ENCODE data around the gene PIEZO2.

Gene PIEZO2

DNA sequence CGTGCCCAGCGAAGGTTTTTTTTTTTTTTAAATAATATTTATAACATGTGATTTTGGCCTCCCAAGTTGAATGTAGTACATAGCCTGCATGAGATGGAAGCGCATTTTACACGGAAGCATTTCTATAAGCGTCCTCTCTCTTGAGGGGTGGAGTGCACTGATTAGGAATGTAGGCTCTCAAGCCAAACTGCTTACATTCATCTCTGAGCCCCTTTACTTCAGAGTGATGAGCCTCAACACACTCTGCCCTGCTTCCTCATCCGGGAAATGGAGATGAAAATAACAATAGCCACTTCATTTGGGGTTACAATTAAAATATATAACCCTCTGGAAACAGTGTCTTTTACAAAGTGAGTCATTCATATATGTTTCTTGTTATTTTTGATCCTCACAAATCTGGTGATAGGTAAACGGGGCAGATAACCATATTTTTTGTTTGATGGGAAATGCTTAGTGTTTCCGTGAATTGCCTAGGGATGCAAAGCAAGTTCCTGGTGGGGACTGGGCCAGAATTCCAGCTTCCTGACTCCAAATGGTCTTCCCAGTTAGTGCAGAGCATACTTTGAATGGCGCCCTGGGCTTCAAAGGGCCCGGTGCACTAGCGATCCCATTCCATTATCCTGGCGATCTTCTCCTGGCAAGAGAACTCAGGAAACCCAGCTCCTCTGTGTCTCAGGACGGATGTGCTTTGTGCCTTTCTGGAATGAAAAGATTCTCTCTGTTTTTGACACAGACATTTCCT lies 124.3 kb downstream of the PIEZO2 start:
- DNase-seq = no peak
- no peak for ATAC-seq

DNA sequence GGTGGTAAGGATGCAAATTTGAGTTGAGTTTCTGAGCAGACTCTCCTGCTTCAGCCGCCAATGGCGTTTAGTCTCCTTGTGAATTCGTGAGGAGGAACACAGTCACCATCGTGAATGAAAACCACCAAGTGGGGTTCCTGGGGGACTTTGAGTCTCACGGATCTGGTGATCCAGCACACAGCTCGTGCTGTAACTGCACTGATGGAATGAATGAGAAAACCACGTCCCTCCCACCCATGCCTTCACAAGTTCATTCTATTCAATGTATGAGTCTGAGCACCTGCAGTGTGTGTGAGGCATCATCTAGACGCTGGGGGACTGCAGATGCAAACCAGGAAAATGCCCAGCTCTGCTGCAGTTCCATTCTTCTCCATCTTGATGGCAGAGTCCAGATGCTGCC lies 127.9 kb downstream of the PIEZO2 start:
- no peak for DNase-seq
- ATAC-seq = no peak

DNA sequence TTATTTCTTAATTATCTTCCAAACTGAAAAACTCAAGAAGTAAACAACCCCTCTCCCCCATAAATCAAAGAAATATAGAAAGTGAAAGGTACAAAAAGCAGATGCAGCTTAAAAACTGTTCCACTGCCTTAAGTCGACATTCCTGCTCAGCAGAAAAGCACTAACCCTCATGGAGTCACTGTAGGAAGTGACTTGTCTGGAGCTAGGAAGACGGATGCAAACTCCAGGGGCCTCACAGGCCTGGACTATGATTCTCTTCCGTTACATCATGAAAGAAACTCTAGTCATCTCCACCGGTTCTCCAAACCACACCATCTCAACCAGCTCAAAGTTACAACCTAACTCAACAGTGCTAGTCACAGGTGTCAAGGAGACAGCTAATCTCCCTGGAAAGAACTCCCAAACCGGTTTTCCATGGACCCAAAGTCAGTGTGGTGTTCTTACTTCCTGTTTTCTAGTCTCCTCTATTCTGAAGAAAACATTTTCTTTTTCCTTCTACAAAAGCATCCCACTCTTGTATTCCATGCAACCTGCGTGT lies 128.4 kb downstream of the PIEZO2 start:
- DNase-seq (no peak), ATAC-seq (no peak)

DNA sequence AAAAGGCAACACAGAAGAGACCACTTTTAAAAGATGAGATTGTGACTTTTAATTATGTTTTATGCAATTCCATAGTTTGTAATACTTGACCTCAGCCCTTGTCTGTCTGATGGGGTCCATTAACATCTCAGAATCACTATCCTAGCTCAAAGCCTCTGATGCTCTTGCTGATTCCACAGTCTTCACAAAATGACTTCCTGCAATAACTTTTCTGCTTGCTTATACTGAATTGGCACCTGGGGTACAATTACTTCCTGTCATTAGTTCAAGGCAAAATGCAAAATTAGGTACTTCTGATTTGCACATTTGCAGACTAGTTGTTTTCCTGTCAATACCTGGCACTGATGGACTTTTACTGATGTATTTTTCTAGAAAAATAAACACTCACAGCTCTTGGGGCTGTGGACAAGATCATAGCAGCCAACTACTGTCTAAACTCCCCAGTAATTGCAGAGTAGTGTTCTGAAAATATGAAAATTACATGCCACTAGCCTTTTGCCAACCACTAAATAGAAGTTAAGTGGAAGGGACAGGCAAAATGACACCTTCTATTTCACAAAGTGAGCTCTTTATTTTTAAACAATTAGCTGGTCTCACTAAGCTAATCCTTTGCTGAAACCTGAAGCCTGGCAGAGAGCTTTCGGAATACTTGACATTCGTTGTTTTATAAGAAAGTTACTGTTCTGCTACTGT lies 129.1 kb downstream of the PIEZO2 start:
- DNase-seq (no peak), ATAC-seq (no peak)

DNA sequence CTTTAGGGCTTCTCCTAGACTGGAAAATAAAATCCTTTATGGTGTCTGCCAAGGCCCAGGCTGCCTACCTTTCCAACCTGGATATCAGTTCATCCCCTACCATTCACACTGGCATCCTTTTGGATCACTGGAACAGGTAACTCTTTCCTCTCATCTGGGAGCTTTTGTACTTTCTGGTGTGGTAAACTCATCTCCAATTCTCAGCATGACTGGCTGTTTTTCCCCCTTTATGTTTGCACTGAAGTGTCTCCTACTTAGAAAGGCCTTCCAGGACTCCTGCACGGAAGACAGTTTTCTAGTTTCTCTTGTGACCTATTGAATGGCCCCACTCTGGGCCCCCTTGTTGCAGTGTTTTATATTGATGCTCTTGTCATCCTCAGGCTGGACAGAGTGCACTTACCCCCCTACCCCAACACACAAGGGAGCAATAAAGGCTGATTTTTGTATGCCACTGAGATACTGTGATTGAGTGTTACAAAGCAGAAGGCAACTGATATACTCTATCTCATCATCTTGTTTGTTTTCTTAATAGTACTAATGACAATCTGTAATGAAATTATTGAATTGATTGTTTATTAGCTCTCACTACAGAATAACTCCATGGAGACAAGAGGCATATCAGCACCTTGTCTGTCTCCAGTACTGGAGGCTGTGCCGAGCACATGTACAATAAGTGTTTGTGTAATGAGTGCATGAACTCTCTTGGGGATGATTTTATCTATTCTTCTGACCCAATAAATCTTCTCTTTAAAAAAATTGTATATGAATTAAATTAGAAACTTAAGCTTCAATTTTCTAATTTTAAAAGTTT lies 129.9 kb downstream of the PIEZO2 start:
- DNase-seq = no peak
- ATAC-seq = no peak

DNA sequence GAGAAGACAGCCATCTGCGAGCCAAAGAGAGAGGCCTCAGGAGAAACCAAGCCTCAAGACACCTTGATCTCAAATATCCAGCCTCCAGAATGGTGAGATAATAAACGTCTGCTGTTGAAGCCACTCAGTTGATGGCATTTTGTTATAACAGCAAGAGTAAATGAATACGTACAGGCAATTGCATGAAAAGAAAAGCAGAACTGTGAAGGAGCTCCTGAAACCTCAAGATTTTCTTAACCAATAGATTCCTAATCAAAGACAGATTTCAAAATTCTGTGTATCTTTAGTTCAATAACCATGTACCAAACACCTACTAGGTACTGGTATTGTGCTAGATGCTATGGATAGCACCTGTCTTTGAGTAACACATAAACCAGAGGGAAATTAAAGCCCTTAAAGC lies 139.5 kb downstream of the PIEZO2 start:
- ATAC-seq (no peak), DNase-seq (no peak)

DNA sequence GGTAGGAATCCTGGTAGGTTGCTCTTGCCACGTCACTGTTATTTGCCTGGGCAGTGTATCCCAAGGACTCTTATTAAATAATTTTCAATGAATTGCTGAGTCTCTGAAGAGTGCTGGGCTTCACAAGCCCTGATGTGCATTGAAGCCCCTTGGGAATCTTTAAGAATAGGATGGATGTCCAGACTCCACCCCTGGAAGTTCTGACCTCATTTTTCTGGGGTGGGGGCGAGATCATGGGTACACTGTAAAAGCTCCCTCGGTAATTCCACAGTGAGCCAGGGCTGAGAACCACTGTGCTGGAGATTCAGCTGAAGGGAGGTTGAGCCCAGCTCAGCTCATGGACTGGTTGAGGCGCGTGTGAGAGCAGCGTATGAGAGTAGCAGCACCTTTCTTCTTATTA lies 140.2 kb downstream of the PIEZO2 start:
- DNase-seq = no peak
- ATAC-seq = no peak

DNA sequence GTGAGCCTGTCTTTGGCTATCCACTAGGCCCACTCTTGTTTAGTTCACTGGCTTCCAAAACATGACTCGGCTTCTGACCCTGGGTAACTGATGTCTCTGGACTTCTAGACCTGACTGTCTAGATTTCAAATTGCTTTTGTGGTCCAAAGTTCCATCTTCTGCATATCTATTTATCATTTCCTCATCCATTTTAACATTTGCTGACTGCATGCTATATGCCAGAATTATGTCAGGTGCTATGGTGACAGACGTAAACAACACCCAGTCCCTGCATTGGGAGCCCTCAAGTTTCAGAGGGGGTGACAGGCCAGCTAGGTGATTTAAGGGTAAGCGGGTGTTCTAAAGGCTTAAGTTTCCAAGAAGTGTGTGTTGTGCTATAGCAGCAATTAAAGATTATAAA lies 140.9 kb downstream of the PIEZO2 start:
- ATAC-seq (no peak), DNase-seq (no peak)

DNA sequence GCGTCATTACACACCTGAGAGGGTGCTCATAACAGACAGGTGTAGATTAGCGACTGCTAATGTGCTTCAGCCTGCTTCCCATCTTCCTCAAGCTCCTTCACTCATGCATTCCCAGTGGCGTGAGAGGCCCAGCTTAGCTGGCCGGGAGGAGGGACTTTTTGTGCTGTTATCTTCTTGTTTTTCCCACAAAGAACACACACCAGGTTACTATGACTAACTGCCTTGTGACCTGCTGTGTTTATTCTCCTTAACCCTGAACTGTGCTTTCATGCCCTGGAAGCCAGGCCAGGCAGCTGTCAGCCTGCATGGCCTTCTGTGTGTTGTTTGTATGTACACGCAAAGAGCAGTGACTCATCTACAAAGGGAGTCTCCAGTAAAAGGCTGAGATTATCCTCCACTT lies 143.8 kb downstream of the PIEZO2 start:
- ATAC-seq = no peak
- no peak for DNase-seq

DNA sequence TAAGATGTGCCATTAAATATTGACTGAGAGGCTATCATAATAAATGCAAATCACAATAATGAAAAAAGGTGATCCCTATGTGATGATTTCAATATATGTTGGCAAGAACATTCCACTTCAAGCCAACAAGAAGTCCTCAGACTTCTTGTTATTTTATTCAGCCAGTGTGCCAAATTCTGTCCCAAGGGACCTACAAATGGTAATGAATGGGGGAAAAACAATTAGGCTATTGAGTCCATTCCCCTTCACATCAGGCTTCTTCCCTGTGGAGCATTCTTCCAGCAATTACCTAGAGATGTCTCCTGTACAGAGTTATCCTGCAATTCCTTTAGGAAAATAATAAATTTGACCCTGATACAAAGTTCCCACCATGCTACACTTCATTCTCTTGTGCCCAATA lies 144.4 kb downstream of the PIEZO2 start:
- DNase-seq (no peak), ATAC-seq (no peak)

DNA sequence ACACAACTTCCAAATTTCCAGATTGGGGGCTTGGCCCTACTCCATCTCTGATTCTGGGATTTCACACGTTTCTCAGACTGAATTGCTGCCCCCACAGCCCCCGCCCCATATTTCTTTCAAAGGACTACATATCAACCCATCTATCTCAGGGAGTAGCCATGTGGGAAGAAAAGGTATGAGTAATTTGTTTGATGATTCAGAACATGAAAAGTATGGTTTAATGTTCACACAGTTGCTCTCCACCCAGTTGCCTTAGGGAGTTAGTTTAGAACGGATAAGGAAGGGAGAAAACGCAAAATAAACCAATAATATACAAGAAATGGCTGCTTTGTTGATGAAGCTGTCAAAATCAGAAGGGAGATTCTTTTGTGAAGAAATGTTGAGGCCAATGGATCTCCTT lies 145.1 kb downstream of the PIEZO2 start:
- no peak for DNase-seq

DNA sequence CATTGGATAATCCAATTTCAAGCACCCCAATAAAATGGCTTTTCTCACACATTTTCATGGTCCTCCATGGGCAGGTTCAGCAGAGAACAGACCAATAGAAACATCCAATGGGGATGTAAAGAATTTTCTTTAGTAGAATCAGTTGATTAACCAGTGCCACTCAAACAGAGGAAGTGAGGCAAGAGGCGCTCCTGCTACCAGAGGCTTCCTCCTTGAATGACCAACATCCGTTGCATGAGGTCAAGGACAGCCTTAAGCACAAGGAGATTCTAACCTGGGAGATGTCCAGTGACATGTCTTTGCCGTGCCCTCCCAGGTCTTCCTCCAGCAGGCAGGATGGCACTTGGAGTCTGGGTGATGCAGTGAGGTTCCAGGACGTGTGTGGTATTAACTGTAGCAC lies 146.6 kb downstream of the PIEZO2 start:
- DNase-seq (no peak), ATAC-seq (no peak)

More for the DNA sequence above, 145.1 kb downstream of the PIEZO2 start:
- no peak for ATAC-seq

DNA sequence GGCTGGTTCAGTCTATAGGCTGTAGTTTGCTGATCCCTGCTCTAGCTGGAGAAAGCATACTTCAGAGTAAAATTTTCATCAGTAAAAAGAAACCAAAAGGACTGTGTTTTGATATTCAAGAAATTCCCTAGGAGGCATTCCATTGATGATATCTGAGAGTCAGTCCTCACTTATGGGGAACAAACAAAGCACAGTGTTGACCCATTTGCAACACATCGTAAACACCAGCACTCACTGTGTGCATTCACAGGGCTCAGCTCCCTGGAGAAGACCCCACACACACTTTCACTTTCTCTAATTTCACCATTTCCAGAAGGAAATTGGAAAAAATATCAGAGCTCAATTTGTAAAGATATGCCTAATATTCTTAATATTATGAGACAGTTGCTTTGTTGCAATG lies 147.1 kb downstream of the PIEZO2 start:
- no peak for ATAC-seq
- DNase-seq = no peak

DNA sequence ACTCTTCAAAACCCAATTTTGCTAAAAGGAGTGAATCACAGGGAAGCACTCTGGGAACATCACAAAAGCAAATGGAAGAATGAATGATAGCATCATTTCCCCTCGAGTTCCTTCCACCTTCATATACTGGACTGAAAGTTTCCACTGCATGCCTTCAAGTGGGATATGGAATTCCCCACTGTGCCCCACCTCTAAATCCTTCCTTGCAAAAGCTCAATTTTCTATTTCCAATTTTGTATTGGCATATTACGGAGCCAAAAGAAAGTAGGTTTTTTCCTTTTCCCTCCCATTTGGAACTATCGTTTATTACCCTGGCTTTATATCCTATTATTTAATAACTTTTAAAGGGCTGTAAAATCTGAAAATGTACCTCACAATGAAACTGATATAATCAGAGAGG lies 149.3 kb downstream of the PIEZO2 start:
- ATAC-seq (no peak), DNase-seq (no peak)

DNA sequence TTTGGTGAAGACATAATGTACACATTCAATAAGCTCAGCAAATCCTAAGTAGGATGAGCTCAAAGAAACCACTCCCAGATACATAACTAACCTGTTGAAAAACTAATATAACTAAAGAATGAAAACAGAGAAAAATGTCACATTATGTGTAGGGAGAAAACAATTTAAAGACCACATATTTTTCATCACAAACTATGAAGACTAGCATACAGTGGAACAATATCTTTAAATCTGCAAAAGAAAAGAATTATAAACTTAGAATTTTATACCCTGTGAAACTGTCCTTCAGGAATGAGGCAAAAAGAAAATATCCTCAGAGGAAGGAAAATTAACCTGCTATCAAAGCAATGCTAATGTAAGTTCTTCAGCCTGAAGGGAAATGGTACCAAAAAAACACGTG lies 151.5 kb downstream of the PIEZO2 start:
- ATAC-seq = no peak
- no peak for DNase-seq

DNA sequence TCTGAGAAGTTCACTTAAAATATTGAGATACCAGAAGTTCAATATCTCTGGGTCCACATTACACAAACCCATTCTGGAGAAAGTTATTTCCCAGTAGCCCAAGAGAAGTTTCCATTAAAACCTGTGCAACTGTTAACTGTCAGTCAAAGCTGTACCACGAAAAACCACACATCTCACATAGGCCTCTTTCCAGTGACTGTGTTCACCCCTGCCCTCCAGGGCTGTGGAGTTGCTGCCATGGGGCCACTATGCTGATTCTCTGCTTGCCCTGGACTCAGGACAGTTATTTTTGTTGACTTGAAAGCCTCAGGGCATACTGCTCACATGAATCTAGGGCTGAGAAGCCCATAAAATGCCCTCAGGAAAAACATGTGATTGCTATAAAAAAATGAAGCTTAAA lies 153.8 kb downstream of the PIEZO2 start:
- no peak for ATAC-seq
- no peak for DNase-seq

DNA sequence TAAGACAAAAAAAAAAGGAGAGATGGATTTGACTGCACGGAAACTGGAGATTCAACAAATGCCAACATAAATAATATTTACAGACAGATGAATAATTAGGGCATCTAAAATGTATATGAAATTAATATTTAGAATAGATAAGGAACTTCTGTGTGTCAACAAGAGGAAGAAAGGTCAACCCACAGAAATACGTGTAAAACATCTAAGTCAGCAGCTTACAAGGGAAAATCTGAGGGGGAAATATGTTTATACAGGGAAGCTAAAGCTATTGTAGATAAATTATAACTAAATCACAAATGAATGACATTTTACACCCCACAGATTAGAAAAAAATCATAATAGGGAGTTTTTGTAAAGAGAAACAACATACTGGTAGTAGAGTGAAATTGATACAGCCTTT lies 159.9 kb downstream of the PIEZO2 start:
- ATAC-seq (no peak), DNase-seq (no peak)

DNA sequence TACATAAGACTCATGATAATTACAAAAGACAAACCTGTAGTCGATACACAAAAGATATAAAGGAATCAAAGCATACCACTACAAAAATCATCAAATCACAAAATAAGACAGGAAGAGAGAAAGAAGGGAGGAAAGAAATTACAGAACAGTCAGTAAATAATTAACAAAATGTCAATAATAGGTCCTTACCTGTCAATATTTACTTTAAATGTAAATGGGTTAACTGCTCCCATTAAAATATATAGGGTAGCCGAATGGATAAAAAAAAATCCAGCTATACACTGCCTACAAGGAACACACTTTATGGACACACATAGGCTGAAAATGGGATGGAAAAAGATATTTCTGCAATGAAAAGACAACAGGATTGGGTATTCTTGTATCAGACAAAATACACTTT lies 163.7 kb downstream of the PIEZO2 start:
- ATAC-seq = no peak
- DNase-seq = no peak

DNA sequence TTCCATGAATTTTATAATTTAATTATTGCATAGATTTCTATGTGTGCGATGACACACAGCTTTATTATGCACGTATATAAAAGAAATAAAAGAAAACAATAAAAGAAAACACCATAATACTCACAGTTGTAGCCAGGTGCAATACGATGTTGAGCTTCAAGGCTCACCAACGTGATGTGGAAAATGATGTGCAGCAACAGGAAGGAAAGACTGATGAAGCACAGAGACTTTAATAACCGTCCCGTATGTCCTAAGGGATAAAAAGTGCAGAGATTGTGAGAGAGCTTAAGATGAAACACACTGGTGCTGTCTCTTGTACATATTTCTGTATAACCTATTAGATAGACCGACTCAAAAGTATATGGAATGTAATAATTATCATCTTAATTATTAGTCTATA lies 170.0 kb downstream of the PIEZO2 start:
- DNase-seq (no peak), ATAC-seq (no peak)

DNA sequence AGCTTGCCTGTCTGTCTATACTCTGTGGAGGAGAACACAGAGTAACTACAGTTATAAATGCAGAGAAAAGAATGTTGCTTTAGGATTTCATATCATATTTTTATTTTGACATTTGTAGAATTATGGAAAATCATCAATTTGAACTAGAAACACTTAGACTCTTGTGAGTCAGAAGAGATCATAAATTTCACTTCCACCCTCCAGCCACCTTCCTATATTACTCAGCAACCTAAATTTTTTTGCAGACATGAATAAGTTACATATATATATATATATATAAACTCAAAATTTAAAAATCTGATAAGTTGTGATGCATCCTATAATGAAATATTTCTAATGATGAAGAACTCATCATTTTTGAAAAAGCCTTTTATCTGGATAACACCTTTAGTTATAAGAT lies 172.3 kb downstream of the PIEZO2 start:
- no peak for ATAC-seq

DNA sequence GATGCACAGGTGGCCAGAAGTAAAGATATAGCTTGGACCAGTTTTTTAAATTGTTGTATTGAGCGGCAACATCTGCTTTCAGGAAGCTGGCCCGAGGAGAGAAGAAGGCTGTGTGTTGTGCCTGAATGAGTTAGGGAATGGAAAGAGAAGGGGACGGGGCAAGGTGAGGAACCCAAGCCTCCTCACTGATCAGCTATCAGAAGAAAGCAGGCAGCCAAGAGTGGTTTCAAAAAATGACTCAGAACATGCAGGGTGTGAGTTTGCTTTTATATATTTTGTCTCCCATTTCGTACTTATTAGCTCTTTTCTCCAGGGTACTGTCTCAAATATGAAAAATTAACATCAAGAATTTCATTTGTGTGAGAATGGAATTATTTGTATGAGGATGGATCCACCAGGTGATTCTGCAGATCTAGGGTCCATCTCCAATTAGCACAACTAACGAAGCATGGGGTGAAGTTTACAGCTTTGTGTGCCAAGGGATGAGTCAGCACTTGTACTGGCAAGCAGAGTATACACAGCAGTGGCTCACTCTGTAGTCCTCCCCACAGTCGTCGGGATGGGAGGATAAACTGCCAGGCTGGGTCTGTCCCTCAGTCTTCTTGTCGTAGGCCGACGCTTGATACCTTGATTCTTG lies 175.7 kb downstream of the PIEZO2 start:
- no peak for ATAC-seq
- no peak for DNase-seq

More for the DNA sequence above, 172.3 kb downstream of the PIEZO2 start:
- no peak for DNase-seq

DNA sequence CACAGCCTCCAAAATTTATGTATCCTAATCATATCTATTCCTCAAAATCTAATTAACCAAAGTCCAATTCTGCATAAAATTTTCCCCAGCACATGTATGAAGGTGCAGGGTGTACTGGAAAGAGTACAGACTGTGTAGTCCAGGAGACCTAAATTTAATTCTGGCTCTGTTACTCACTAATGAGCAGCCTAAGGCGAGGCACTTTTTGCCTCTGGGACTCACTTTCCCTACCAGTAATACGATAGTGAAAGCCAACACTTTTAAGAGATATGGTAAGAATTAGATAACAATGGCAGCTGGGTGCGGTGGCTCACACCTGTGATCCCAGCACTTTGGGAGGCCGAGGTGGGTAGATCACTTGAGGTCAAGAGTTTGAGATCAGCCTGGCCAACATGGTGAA lies 177.7 kb downstream of the PIEZO2 start:
- no peak for ATAC-seq
- DNase-seq = no peak

DNA sequence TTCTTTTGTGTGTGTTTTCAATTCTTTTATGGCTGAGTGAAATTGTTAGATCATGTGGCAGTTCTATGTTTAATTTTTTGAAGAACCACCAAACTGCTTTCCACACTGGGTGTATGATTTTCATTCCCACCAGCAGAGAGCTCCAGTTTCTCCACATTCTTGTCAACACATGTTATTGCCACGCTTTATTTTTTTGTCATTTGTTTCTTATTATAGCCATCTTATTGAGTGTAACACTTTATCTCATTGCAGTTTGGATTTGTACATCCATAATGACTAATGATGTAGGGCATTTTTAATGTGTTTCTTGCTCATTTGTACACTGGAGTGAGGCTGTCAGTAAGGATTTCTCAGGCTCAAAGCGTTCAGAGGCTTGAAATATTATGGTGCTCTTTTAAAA lies 184.2 kb downstream of the PIEZO2 start:
- ATAC-seq = no peak
- no peak for DNase-seq
